HG02943 (cell line): Measurements from ENCODE around the gene SALL2.
A peak's percentile ranks its signal among the peaks of the same experiment; 100 is the strongest.

Experiments used
- ATAC-seq: cut with Tn5 transposase; IDR thresholded peaks from one replicate; pipeline ENCODE4 v1.9.1; 2021; ENCODE audit warnings: mild to moderate bottlenecking, low read depth, moderate library complexity; ENCODE audit not compliant: unreplicated experiment

Gene SALL2

GRCh38 chr14:21494902-21495762, 31.0 kb downstream of the SALL2 start:
- ATAC-seq: no peak

GRCh38 chr14:21486640-21487087, 39.5 kb downstream of the SALL2 start:
- ATAC-seq: no peak

- peak; percentile 99 for ATAC-seq
Observed at GRCh38 chr14:21476925-21477681, 49.0 kb downstream of the SALL2 start, which contains the start of the genes RAB2B and TOX4. Gene RAB2B (minus strand): TSS chr14:21476959. CDS start chr14:21476872, 87 bp downstream. Gene TOX4 (plus strand): TSS chr14:21477195. CDS start chr14:21477279, 84 bp downstream.

- ATAC-seq: peak; percentile 36
Observed at GRCh38 chr14:21476523-21476924, 49.6 kb downstream of the SALL2 start.

- ATAC-seq: no peak
Observed at GRCh38 chr14:21475767-21476522, 50.2 kb downstream of the SALL2 start.
